ENCODE data around the gene FBXO46.
"Not testable (repeated sequence)": the region's sequence is repeated elsewhere in the genome, so short reads cannot be mapped to it uniquely, and the experiment has no call there.

FBXO46 gene

GRCh38 chr19:45765702-45766295 is 35.1 kb upstream of the FBXO46 start:
- no peak for DNase-seq (ENCODE audit: low spot score)

- DNase-seq (ENCODE audit: low spot score), result no peak
Measured at GRCh38 chr19:45764945-45765701, 34.4 kb upstream of the FBXO46 start.

GRCh38 chr19:45764475-45764874 is 33.8 kb upstream of the FBXO46 start:
- DNase-seq (ENCODE audit: low spot score), result no peak

- no peak for DNase-seq (ENCODE audit: low spot score)
Measured at GRCh38 chr19:45763691-45764294, 33.1 kb upstream of the FBXO46 start.

- no peak for DNase-seq (ENCODE audit: low spot score)
Measured at GRCh38 chr19:45762870-45763631, 32.4 kb upstream of the FBXO46 start.

- DNase-seq (ENCODE audit: low spot score), result no peak
Measured at GRCh38 chr19:45761714-45762113, 31.0 kb upstream of the FBXO46 start.

- no peak for DNase-seq (ENCODE audit: low spot score)
Measured at GRCh38 chr19:45758921-45759320, 28.2 kb upstream of the FBXO46 start.

GRCh38 chr19:45757695-45758094 is 27.0 kb upstream of the FBXO46 start:
- DNase-seq (ENCODE audit: low spot score), result no peak

- no peak for DNase-seq (ENCODE audit: low spot score)
Measured at GRCh38 chr19:45754323-45754722, 23.6 kb upstream of the FBXO46 start.

GRCh38 chr19:45753548-45753947 is 22.9 kb upstream of the FBXO46 start:
- DNase-seq (ENCODE audit: low spot score), result no peak

GRCh38 chr19:45752639-45753038 is 21.9 kb upstream of the FBXO46 start:
- DNase-seq (ENCODE audit: low spot score), result no peak

- DNase-seq (ENCODE audit: low spot score), result not testable (repeated sequence)
Measured at GRCh38 chr19:45751483-45751882, 20.8 kb upstream of the FBXO46 start.

GRCh38 chr19:45747513-45747912 is 16.8 kb upstream of the FBXO46 start:
- no peak for DNase-seq (ENCODE audit: low spot score)

- DNase-seq (ENCODE audit: low spot score), result peak; percentile 69
Measured at GRCh38 chr19:45746866-45747265, 16.2 kb upstream of the FBXO46 start.

- no peak for DNase-seq (ENCODE audit: low spot score)
Measured at GRCh38 chr19:45745606-45746005, 14.9 kb upstream of the FBXO46 start.

GRCh38 chr19:45742969-45743368 is 12.3 kb upstream of the FBXO46 start:
- no peak for DNase-seq (ENCODE audit: low spot score)

GRCh38 chr19:45739498-45740439 is 9.1 kb upstream of the FBXO46 start:
- DNase-seq (ENCODE audit: low spot score), result no peak

GRCh38 chr19:45733160-45733810 is 2.6 kb upstream of the FBXO46 start, which contains the start of gene MEIOSIN:
Gene MEIOSIN, plus strand, starts transcription at chr19:45733439. Its CDS starts 1,938 bp downstream, at chr19:45735377.
- DNase-seq (ENCODE audit: low spot score), result no peak

- no peak for DNase-seq (ENCODE audit: low spot score)
Measured at GRCh38 chr19:45729800-45730290, 851 bp downstream of the FBXO46 start.

- DNase-seq (ENCODE audit: low spot score), result not testable (repeated sequence)
Measured at GRCh38 chr19:45728683-45729082, 2.0 kb downstream of the FBXO46 start.

GRCh38 chr19:45720065-45720464 is 10.6 kb downstream of the FBXO46 start:
- not testable (repeated sequence) for DNase-seq (ENCODE audit: low spot score)
